HG03175 (cell line): ENCODE data around the gene HHLA2.

Experiments used
- ATAC-seq: cut with Tn5 transposase; IDR thresholded peaks from one replicate; pipeline ENCODE4 v1.9.1; 2021; ENCODE audit warnings: mild to moderate bottlenecking, moderate library complexity; ENCODE audit not compliant: unreplicated experiment

The HHLA2 gene

GRCh38 chr3:108389372-108389771, 93.0 kb downstream of the HHLA2 start:
- no peak for ATAC-seq

- ATAC-seq, result no peak
Measured at GRCh38 chr3:108391917-108392593, 95.7 kb downstream of the HHLA2 start.

GRCh38 chr3:108393128-108393900, 97.0 kb downstream of the HHLA2 start:
- ATAC-seq, result no peak

GRCh38 chr3:108394016-108394415, 97.7 kb downstream of the HHLA2 start:
- ATAC-seq, result no peak

GRCh38 chr3:108394563-108394962, 98.2 kb downstream of the HHLA2 start:
- ATAC-seq, result no peak

GRCh38 chr3:108396336-108396735, 100.0 kb downstream of the HHLA2 start:
- ATAC-seq, result no peak

- ATAC-seq, result no peak
Measured at GRCh38 chr3:108398510-108398909, 102.2 kb downstream of the HHLA2 start.

DNA sequence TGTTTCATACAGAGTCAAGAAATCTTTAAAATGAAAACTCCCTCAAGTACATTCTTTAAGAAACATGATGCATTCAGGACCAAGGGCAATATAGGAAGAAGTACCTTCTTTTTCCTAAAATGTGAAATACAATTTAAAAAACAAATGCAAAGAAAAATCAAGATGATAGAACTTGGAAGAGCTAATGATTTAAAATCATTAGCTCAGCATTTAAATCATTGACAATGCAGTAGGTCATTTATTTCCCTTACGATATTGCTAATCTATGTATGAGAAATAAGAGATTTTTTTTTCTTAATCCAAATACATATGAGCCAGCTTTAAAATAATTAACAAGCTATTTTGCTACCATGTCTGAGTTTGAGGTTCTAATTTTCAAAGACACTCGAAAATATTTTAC, 105.5 kb downstream of the HHLA2 start:
- ATAC-seq, result no peak

- ATAC-seq, result no peak
Measured at GRCh38 chr3:108403198-108403597, 106.8 kb downstream of the HHLA2 start.

DNA sequence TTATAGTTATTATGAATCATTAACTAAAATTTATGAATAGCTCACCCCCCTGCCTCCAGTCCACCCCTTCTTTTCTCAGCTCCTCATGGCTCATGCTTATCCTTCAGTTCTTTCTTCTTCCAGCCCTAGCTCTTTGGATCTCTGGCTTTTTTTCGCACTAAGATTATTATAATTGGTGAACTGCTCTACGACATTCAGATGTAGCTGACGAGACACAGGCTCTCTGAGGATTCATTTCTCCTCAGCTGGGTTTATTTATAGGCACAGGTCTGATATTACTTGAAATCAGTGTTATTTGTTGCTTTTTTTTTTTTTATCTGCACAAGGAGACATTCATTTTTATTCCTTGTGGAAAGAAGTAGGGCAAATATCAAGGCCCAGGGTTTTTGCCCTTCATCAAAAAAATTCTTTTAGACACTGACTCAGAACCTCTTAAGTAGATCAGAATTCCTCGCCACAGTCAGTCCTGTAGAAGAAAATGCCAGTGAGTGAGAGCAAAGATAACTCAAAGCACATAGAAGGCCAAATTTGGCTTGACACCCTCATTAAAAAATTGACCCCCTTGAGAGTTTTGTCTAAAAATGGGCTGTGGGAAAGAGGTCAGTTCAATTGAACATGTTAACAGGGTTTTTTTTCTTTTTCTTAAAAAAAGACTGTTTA, 107.5 kb downstream of the HHLA2 start:
- ATAC-seq, result no peak

GRCh38 chr3:108404368-108404767, 108.0 kb downstream of the HHLA2 start:
- no peak for ATAC-seq

GRCh38 chr3:108406063-108406660, 109.8 kb downstream of the HHLA2 start:
- peak; percentile 6 for ATAC-seq

- ATAC-seq, result peak; percentile 84
Measured at GRCh38 chr3:108406661-108407206, 110.4 kb downstream of the HHLA2 start.

DNA sequence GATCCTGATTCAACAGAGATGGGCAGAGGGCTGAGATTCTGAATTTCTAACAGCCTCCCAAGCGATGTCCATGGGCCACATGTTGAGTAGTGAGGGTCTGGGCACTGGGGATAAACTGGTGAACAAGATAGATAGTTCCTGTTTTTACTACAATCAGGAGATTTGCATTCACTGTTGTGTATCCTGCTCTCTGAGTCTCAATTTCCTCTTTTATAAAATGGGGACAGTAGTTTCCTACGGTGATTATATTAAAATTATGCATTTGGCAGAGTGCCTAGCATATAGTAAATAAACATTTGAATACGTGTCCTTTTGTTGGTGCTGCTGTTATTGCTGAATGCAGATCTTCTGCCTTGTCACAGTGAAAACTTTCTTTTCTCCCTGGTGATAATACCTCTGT, 111.5 kb downstream of the HHLA2 start:
- no peak for ATAC-seq

- no peak for ATAC-seq
Measured at GRCh38 chr3:108408883-108409799, 112.8 kb downstream of the HHLA2 start.

DNA sequence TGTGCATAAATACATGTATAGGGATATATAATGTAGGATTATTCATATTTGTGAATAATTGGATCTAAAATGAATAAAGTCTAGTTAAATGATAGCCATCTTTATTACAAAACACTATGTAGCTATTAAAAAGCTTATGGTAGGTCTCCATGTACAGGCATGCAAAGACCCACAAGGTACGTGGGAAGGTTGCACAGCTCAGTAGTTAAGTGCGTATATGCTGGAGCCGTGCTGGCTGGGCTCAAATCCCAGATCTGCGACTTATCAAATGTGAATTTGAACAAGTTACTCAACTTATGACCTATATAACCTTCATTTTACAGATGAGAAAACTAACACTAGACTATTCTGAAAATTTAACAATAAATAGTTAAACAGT, 113.4 kb downstream of the HHLA2 start:
- no peak for ATAC-seq

GRCh38 chr3:108410531-108410984, 114.2 kb downstream of the HHLA2 start:
- ATAC-seq, result no peak

GRCh38 chr3:108412121-108412750, 115.9 kb downstream of the HHLA2 start:
- ATAC-seq, result no peak

GRCh38 chr3:108414007-108414406, 117.7 kb downstream of the HHLA2 start:
- no peak for ATAC-seq

DNA sequence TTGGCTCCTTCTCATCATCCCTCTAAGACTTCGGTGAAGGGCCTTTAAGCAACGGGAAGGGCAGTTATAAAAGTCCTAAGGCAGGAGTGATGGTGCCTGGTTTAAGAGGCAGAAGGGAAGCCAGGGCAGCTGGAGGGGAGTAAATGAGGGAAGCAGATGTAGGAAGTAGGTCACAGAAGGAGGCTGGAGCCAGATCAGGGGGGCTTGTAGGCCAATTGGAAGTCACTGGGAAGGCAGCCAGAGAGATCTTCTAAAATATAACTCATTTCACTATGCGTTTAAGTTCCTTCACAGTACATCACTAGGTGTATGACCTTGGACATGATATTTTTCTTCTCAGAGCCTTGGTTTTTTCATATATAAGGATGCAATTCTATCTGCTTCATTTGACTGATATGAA, 119.3 kb downstream of the HHLA2 start:
- no peak for ATAC-seq
